CD4-positive, alpha-beta T cell treated with Interleukin-6 at 100 ng/mL for 8 hours (primary cell): Measurements from ENCODE around the gene ZNF567.
"Not testable (repeated sequence)": the region's sequence is repeated elsewhere in the genome, so short reads cannot be mapped to it uniquely, and the experiment has no call there.

Source experiments
- DNase-seq: peaks from one replicate; pipeline ENCODE4 v3.0.0-alpha.2; 2020; ENCODE audit warnings: mixed read lengths, low spot score

The ZNF567 gene

DNA sequence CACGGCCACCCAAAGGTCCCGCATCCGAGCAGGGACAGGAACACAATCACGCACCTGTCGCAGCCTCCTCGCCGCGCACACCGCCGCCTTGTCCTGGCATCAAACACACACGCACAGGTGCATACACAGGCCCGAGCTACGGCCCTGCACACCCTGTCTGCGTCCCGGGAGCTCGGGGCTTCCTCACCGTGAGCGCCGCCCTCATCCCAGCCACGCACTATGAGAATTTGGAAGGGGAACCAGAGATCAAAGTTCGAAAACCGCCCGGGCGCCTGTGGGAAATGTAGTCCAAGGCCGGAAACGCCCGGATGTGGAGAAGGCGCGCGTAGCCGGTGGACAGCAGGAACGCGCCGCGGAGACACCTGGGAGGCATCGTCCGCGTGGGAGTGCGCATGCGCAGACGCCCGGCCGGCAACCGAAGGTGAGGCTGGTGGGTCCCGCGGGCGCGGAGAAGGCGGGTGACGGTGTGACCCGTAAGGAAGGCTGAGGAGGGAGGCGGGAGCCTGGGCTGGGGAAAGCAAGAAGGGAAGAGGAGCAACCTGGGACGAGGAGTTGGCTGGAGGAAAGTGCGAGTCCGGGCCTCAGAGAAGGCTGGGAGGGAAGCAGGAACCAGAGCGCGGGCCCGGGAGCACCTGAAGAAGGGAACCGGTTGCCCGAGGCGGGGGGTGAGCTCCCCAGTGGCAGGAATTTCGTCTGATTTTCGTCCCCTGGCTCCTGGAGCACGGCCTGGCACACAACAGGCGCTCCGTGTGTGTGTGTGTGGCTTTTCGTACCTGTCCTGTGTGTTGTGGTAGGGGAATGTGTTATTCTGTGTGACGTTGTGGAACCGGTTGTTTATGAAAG lies at the start of gene ZNF567:
Gene ZNF567, plus strand, starts transcription at position 399 of the 843 bp plus-strand sequence. CDS start 7,256 bp downstream, outside the sequence.
- DNase-seq, result peak; percentile 96

DNA sequence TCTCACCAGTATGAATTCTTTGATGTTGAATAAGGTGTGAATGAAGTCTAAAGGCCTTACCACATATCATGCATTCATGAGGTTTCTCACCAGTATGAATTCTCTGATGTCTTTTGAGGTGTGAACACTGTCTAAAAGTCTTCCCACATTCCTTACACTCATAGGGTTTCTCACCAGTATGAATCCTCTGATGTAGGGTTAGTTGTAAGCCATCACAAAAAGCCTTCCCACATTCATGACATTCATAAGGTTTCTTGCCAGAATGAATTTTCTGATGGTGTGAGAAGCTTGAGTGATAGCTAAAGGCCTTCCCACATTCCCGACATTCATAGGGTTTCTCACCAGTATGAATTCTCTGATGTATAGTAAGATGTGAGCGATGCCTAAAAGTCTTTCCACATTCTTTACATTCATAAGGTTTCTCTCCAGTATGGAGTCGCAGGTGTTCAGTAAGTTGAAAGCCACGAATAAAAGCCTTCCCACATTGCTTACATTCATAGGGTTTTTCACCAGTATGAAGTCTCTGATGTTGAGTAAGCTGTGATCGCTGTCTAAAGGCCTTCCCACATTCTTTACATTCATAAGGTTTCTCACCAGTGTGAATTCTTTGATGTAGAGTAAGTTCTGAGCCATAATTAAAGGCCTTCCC lies 48.4 kb upstream of the ZNF567 start:
- DNase-seq, result no peak

DNA sequence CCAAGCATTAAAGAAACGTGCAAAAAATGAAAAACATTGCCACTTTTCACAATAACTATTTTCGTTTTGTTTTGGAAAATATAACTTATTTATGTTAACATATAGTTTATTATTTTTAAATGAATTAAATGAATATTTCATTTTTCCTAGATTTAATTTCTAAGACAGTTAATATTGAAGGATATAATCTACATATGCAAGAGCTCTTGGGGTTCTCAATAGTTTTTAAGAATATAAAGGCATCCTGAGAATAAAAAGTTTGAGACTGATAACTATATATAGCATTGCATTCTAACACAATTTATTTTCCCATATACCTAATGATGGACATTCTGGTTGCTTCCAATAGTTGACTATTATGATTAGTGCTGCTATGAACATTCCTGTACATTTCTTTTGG lies 40.7 kb upstream of the ZNF567 start:
- no peak for DNase-seq

DNA sequence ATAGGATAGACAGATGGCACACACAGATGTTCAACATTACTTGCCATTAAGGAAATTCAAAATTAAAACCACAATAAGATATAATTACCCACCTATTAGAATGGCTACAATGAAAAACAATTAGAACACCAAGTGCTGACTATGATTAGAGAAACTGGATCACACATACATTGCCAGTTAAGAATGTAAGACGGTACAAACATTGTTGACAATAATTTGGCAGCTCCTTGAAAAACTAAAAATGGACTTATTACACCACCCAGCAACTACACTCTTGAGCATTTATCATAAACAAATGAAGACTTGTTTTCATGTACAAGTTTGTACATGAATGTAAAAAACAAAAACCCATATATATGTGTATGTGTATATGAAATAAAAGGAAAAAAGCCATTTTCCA lies 34.5 kb upstream of the ZNF567 start:
- DNase-seq, result no peak

DNA sequence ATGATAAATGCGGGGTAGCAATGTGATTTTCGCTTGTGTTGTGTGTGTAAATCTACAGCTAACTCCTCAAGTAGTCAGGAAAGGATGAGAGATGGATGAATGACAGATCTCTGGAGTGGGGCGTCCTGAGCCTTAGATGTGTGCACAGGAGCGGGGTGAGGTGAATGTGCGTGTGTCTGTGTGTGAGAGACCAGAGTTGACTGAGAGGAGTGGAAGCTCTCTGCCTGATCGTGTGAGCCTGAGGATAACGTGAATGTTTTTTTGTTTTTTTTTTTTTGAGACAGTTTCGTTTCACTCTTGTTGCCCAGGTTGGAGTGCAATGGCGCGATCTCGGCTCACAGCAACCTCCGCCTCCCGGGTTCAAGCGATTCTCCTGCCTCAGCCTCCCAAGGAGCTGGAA lies 21.6 kb upstream of the ZNF567 start:
- DNase-seq, result no peak

DNA sequence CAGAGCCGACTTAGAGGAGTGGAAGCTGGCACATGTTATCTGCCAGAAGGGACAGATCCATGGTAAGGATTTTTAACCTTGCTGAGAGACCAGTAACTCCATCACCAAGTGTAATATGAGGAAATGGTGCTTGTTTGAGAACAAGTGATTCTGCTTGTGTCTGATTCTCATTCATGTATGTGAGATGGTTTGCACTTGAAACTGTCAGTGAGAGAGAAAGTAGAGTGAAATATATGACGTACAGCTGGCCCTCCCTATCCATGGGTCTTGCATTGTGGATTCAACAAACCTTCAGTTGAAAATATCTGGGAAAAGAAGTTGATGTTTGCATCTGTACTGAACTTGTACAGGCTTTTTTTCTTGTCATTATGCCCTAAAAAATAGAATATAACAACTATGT lies 18.8 kb upstream of the ZNF567 start:
- DNase-seq, result no peak

DNA sequence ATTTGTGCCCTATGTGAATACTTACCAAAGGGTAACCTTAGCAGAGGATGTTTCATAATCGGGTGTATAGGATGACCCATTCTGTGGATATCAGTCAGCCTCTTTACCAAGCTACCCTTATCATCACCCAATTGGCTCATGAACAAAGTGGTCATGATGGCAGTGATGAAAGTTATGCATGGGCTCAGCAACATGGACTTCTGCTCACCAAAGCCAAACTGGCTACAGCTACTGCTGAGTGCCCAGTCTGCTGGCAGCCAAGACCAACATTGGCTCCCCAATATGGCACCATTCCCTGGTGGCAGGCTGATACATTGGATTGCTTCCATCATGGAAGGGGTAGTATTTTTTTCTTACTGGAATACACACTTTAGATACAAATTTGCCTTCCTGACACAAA lies 15.0 kb upstream of the ZNF567 start:
- no peak for DNase-seq

DNA sequence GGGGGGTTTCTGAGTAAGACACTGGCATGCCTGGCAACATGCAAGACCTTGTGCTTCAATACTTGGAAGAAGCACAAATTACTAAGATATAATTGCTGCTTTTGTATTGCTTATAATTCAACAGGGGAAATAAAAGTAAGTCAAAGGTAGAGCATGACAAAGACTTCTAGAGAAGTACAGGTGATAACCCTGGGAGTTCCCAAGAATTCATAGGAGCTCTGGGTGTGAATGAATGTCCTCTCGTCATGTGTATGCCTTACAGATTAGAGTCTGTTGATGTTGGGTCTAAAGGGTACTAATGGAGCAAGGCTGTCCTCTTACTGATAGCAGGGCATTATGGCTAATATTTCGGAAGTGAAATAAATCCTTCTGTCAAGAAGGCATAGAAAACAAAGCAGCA lies 13.2 kb upstream of the ZNF567 start:
- no peak for DNase-seq

DNA sequence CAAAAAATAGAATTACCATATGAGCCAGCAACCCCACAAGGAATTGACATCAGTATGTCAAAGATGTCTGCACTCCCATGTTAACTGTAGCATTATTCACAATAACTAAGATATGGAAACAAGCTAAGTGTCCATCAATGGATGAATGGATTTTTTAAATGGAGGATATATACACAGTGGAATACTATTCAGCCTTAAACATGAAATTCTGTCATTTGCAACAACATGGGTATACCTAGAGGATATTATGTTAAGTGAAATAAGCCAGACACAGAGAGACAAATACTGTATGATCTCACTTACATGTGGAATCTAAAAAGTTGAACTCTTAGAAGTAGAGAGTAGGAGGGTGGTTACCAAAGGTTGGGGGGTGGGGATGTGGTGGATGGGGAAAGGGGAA lies 8.0 kb upstream of the ZNF567 start:
- DNase-seq, result no peak

DNA sequence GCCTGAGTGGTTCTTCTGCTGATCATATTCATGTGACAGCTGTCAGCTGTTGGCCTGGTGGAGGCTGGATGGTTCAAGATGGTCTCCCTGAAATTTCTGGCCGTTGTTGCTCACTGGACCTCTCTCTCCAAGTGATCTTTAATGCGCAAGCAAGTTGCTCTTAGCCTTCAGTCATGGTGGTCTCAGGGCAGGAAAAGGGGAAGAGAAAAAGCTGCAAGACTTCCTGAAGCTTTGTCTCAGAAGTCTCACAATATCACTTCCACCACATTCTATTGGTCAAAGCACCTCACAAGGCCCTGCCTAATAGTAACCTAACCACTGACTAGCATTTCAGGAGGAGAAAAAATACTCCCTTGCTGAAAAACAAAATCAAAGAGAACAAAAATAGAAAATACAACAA lies 1.6 kb upstream of the ZNF567 start:
- no peak for DNase-seq

DNA sequence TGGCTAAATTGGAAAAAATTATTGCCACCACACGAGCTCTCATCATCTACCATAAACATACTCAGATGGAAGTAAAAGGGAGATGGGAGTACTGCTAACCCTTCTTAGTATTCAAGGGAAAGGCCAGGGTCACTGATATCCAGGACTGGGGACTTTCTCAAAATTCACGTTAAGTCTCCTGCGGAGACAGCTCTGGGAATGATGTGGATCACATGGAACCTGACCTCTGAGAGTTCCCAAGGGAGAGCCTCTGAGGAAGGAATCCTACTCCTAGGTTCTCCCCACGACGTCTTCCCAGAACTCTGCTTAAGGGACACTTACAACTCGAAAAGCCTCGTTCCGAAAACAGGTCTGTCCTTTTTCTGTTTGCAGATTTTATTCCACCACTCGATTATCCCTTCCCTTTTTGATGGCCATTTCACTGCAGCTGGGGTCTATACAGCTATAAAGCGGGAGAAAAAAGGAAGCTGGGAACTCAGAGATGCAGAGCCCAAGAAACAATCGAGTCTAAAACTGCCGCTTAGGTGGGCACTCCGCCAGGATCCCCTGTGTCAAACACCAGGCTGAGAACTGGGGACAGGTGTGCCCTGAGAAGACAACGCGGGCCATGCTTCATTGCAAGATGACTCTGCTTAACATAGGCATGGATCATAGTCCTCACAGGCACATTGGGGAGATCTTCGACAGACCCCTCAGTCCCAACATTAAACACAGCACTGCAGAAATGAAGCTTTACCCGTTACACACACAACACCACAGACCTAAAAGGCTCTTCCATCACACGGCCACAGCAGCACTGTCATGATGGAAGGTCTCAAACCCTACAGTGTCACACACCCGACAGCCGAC lies 823 bp upstream of the ZNF567 start:
- no peak for DNase-seq

DNA sequence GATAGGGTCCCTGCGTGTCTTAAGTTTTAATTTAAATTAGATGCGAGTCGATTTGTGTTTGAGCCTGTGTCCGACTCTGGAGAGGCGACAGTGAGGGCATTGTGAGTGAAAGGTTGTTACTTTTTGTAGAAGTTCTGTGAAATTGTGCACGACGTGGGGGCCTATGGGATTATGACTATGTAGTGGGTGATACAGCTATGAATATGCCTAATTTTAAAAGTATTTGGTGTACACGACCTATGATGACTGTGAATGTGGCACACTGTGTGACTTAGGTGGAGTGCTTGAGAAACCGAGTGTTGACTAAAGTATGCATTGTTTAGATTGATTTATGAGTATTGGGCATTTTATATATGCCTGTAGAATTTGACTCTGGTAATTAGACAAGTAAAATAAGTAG lies 646 bp downstream of the ZNF567 start:
- no peak for DNase-seq

DNA sequence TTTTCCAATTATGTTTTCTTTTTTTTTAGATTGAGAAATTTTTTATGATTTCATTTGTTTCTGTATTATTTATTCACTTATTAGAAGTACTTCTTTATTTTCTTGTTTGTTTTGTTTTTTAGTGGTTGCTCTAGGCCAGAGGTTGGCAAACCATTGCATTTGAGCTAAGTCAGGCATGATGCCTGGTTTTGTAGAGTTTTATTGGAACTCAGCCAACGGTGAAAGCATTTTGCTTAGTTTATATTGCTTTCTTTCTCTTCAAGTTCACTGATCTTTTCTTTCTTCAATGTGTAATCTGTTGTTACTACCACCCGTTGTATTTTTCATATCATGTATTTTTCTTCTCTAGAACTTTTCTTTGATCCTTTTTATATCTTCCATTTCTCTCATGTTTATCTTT lies 19.7 kb downstream of the ZNF567 start:
- DNase-seq, result no peak

DNA sequence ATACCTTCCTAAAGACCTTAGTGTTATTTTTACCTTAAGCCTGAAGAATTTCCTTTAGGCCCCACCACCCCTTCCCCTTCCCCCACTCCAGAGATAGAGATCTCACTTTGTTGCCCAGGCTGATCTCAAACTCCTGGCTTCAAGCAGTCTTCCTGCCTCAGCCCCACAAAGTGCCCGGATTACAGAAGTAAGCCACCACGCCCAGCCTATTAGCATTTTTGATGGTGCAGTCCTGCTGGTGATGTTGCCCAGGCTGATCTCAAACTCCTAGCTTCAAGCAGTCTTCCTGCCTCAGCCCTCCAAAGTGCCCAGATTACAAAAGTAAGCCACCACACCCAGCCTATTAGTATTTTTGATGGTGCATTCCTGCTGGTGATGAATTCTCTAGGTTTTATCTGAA lies 22.0 kb downstream of the ZNF567 start:
- DNase-seq, result no peak

DNA sequence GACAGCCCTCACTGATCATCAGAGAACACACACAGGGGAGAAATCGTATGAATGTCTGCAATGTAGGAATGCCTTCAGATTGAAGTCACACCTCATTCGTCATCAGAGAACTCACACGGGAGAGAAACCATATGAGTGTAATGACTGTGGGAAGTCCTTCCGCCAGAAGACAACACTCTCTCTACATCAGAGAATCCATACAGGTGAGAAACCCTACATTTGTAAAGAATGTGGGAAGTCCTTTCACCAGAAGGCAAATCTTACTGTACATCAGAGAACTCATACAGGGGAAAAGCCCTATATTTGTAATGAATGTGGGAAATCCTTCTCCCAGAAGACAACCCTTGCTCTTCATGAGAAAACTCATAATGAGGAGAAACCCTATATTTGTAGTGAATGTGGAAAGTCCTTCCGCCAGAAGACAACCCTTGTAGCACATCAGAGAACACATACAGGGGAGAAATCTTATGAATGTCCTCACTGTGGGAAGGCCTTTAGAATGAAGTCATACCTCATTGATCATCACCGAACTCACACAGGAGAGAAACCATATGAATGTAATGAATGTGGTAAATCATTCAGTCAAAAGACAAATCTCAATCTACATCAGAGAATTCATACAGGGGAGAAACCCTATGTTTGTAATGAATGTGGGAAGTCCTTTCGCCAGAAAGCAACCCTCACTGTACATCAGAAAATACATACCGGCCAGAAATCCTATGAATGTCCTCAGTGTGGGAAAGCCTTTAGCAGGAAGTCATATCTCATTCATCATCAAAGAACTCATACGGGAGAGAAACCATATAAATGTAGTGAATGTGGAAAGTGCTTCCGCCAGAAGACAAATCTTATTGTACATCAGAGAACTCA lies 32.5 kb downstream of the ZNF567 start:
- no peak for DNase-seq

DNA sequence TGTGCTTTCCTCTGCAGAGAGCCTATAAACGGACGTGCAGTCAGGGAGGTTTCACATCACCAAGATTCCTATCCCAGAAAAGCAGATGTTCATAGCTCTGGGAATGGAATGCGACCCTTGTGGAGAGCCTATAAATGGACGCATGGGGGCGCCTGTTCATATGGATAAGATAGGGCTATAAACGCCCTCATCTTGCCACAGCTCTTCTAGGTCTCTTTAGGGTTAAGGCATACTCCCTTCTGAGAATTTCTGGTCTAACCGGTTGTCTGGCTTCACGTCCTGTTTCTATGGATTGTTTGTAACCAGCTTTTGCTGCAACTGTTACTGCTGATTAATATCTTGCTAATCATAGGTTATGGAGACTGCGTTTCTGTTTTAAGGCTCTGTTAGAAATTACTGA lies 48.8 kb downstream of the ZNF567 start:
- DNase-seq, result not testable (repeated sequence)

DNA sequence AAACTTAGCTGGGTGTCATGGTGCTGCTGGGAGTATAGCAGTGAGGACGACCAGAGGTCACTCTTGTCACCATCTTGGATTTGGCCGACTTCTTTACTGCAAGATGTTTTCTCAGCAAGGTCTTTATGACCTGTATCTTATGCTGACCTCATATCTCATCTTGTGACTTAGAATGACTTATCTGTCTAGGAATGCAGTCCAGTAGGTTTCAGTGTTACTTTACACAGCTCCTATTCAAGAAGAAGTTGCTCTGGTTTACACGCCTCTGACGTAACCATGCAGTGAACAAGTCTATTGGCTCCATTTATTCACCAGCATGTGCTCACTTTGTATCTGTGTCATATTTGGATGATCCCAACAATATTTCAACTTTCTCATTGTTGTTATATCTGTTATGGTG lies 58.5 kb downstream of the ZNF567 start:
- no peak for DNase-seq

DNA sequence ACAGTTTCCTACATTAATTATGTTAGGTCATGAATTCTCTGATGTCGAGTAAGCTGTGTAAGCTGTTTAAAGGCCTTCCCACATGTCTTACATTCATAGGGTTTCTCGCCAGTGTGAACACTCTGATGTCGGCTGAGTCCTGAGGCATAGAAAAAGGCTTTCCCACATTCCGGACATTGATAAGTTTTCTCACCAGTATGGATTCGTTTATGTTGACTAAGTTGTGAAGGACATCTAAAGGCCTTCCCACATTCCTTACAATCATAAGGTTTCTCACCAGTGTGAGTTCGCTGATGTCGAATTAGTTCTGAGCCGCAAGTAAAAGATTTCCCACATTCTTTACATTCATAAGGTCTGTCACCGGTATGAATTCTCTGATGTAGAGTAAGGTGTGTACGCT lies 60.3 kb downstream of the ZNF567 start:
- no peak for DNase-seq

DNA sequence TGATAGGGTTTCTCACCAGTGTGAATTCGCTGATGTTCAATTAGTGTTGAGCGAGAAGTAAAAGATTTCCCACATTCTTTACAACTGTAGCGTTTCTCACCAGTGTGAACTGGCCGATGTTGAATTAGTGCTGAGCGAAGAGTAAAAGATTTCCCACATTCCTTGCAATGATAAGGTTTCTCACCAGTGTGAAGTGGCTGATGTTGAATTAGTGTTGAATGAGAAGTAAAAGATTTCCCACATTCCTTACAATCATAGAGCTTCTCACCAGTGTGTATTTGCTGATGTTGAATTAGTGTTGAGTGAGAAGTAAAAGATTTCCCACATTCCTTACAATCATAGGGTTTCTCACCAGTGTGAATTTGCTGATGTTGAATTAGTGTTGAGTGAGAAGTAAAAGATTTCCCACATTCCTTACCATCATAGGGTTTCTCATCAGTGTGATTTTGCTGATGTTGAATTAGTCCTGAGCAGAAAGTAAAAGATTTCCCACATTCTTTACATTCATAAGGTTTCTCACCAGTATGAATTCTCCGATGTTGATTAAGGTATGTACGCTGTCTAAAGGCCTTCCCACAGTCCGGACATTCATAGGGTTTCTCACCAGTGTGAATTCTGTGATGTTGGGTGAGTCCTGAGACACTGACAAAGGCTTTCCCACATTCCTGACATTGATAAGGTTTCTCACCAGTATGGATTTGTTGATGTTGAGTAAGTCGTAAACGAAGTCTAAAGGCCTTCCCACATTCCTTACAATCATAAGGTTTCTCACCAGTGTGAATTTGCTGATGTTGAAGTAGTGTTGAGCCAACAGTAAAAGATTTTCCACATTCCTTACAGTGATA lies 61.2 kb downstream of the ZNF567 start:
- DNase-seq, result no peak

DNA sequence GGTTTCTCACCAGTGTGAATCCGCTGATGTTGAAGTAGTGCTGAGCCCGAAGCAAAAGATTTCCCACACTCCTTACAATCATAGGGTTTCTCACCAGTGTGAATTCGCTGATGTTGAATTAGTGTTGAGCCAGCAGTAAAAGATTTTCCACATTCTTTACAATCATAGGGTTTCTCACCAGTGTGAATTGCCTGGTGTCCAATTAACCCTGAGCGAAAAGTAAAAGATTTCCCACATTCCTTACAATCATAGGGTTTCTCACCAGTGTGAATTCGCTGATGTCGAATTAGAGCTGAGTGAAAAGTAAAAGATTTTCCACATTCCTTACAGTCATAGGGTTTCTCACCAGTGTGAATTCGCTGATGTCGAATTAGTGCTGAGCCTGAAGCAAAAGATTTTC lies 62.2 kb downstream of the ZNF567 start:
- DNase-seq, result not testable (repeated sequence)
